NCI-H2107 treated with DMSO at 0.1 percent for 48 hours (cell line): ENCODE measurements around the gene RAB3IP.
A peak's percentile ranks its signal among the peaks of the same experiment; 100 is the strongest.

Experiments used
- DNase-seq: peaks from one replicate; lab custom pipeline; 2025; ENCODE audit not compliant: unreplicated experiment; lab: John Stamatoyannopoulos, UW

Gene RAB3IP

GRCh38 chr12:69738351-69739286, at the start of gene RAB3IP:
TSS of gene RAB3IP (plus strand) at chr12:69738860. CDS start at chr12:69755409, 16,549 bp downstream.
- peak; percentile 70 for DNase-seq

GRCh38 chr12:69689638-69690037, 49.0 kb upstream of the RAB3IP start:
- DNase-seq, result no peak

- no peak for DNase-seq
Measured at GRCh38 chr12:69694123-69694522, 44.5 kb upstream of the RAB3IP start.

GRCh38 chr12:69698054-69698453, 40.6 kb upstream of the RAB3IP start:
- no peak for DNase-seq

GRCh38 chr12:69698769-69699540, 39.7 kb upstream of the RAB3IP start, which contains the start of gene BEST3:
TSS of gene BEST3 (minus strand) at chr12:69699303. CDS start at chr12:69697798, 1,505 bp downstream.
- peak; percentile 98 for DNase-seq

- peak; percentile 10 for DNase-seq
Measured at GRCh38 chr12:69701826-69702225, 36.8 kb upstream of the RAB3IP start.

GRCh38 chr12:69703146-69703642, 35.5 kb upstream of the RAB3IP start:
- no peak for DNase-seq

- no peak for DNase-seq
Measured at GRCh38 chr12:69704357-69704756, 34.3 kb upstream of the RAB3IP start.

GRCh38 chr12:69708649-69709048, 30.0 kb upstream of the RAB3IP start:
- DNase-seq, result no peak

- DNase-seq, result no peak
Measured at GRCh38 chr12:69712826-69713225, 25.8 kb upstream of the RAB3IP start.

GRCh38 chr12:69714542-69714941, 24.1 kb upstream of the RAB3IP start:
- no peak for DNase-seq

- peak; percentile 61 for DNase-seq
Measured at GRCh38 chr12:69719336-69720316, 19.0 kb upstream of the RAB3IP start.

- DNase-seq, result no peak
Measured at GRCh38 chr12:69720750-69721149, 17.9 kb upstream of the RAB3IP start.

- no peak for DNase-seq
Measured at GRCh38 chr12:69726922-69727321, 11.7 kb upstream of the RAB3IP start.

- no peak for DNase-seq
Measured at GRCh38 chr12:69732088-69732487, 6.6 kb upstream of the RAB3IP start.

- no peak for DNase-seq
Measured at GRCh38 chr12:69733638-69734037, 5.0 kb upstream of the RAB3IP start.

- DNase-seq, result peak; percentile 74
Measured at GRCh38 chr12:69739287-69740191, 879 bp downstream of the RAB3IP start.

GRCh38 chr12:69744109-69744508, 5.4 kb downstream of the RAB3IP start:
- no peak for DNase-seq

GRCh38 chr12:69751476-69751875, 12.8 kb downstream of the RAB3IP start:
- no peak for DNase-seq
